HEK293 (cell line): ENCODE results near the gene IL13RA2.

Source experiments
- CTCF ChIP-seq: fragments of 450-650 bp; formaldehyde crosslinking; IDR thresholded peaks from 2 replicates; pipeline ENCODE4 v1.5.1; 2016; ENCODE audit warnings: missing biosample characterization, missing genetic modification characterization
- KLF16 ChIP-seq: fragments of 450-650 bp; formaldehyde crosslinking; IDR thresholded peaks from 2 replicates; pipeline ENCODE4 v1.5.1; 2017; ENCODE audit warnings: missing biosample characterization, missing genetic modification characterization
- PRDM1 ChIP-seq: fragments of 450-650 bp; formaldehyde crosslinking; IDR thresholded peaks from 2 replicates; pipeline ENCODE4; 2016; ENCODE audit warnings: missing biosample characterization, missing genetic modification characterization
- TCF7L2 ChIP-seq: IDR thresholded peaks from 2 replicates; pipeline ENCODE4 v1.6.1; 2011; ENCODE audit warnings: low read depth, mild to moderate bottlenecking, inconsistent platforms, low read length, moderate library complexity, borderline replicate concordance
- TRIM28 ChIP-seq: IDR thresholded peaks from 2 replicates; pipeline ENCODE4 v1.6.1; 2011; ENCODE audit warnings: low read length, control low read depth, borderline replicate concordance
- ZNF670 ChIP-seq: fragments of 450-650 bp; formaldehyde crosslinking; IDR thresholded peaks from 2 replicates; pipeline ENCODE4 v1.5.1; 2016; ENCODE audit warnings: missing biosample characterization, missing genetic modification characterization, low read depth

- TF ChIP-seq CTCF (tag by site-specific recombination) (no peak), TCF7L2 (no peak), TRIM28 (no peak), ZNF670 (tag by site-specific recombination) (no peak), PRDM1 (tag by site-specific recombination) (no peak), KLF16 (tag by site-specific recombination) (no peak)
Observed at GRCh38 chrX:114976292-114976691, 41.1 kb downstream of the IL13RA2 start.
